IMR-90 (cell line): ENCODE results near the gene HMX1. TPM values are rescaled to one million over a fixed set of nuclear protein-coding genes. Genes with fewer than 3 reads are reported as not detected.

Experiments used
- ATAC-seq: fragments of 200-7000 bp; cut with Tn5 transposase; 2 replicates; pipeline ENCODE4 v1.9.1; 2020; ENCODE audit warnings: low read depth, mild to moderate bottlenecking, moderate library complexity
- BruUV-seq: library from RNA; stranded (reverse); fragments of 400-500 nt; replicated peaks from 2 replicates; lab custom pipeline; 2021; lab: Mats Ljungman, UMichigan
- CTCF ChIA-PET: fragments of 300-600 bp; formaldehyde crosslinking; extraction: SDS; loops from one replicate; lab custom pipeline; 2021; ENCODE audit warnings: antibody characterized with exemption; lab: Yijun Ruan, JAX
- POLR2A ChIA-PET: fragments of 300-600 bp; sonication (Branson Sonifier 250); formaldehyde crosslinking; loops from one replicate; lab custom pipeline; 2022; ENCODE audit warnings: antibody characterized with exemption; ENCODE audit not compliant: unreplicated experiment; lab: Charles Lee
- DNase-seq: peaks from one replicate; pipeline ENCODE4 v3.0.0; 2013
- H2AFZ ChIP-seq: replicated peaks from 2 replicates; pipeline ENCODE3; 2013; ENCODE audit warnings: low read length, mild to moderate bottlenecking; ENCODE audit not compliant: poor library complexity
- H2AK5ac ChIP-seq: 2 replicates; pipeline ENCODE4 v1.6.1; 2013; ENCODE audit warnings: low read depth, low read length, inconsistent platforms
- H2AK9ac ChIP-seq: replicated peaks from 2 replicates; pipeline ENCODE3; 2013; ENCODE audit warnings: mild to moderate bottlenecking, low read depth, low read length, moderate library complexity; ENCODE audit not compliant: poor library complexity
- H2BK120ac ChIP-seq: 2 replicates; pipeline ENCODE4 v1.6.1; 2013; ENCODE audit warnings: low read depth, low read length, inconsistent platforms
- H2BK15ac ChIP-seq: 3 replicates; pipeline ENCODE4 v1.6.1; 2013; ENCODE audit warnings: low read depth, low read length, inconsistent platforms
- H2BK20ac ChIP-seq: 2 replicates; pipeline ENCODE4 v1.6.1; 2013; ENCODE audit warnings: low read depth, mild to moderate bottlenecking, inconsistent platforms, low read length, moderate library complexity
- H2BK5ac ChIP-seq: 2 replicates; pipeline ENCODE4 v1.6.1; 2013; ENCODE audit warnings: mild to moderate bottlenecking, low read depth, low read length, inconsistent platforms; ENCODE audit not compliant: poor library complexity, severe bottlenecking
- H3K14ac ChIP-seq: replicated peaks from 2 replicates; pipeline ENCODE4 v1.6.1; 2013; ENCODE audit warnings: low read depth, low read length, inconsistent platforms
- H3K18ac ChIP-seq: 2 replicates; pipeline ENCODE4 v1.6.1; 2013; ENCODE audit warnings: low read depth, low read length, control low read depth
- H3K23ac ChIP-seq: 2 replicates; pipeline ENCODE4 v1.6.1; 2013; ENCODE audit warnings: low read depth, low read length, inconsistent platforms
- H3K27ac ChIP-seq: 2 replicates; pipeline ENCODE4 v1.5.1; 2013; ENCODE audit warnings: mild to moderate bottlenecking, control low read depth, low read length; ENCODE audit not compliant: insufficient read depth
- H3K27me3 ChIP-seq: 2 replicates; pipeline ENCODE4 v1.6.1; 2013; ENCODE audit warnings: low read length; ENCODE audit not compliant: control insufficient read depth, insufficient read depth
- H3K36me3 ChIP-seq: 2 replicates; pipeline ENCODE4 v1.6.1; 2013; ENCODE audit warnings: low read length, mixed read lengths; ENCODE audit not compliant: control insufficient read depth, insufficient read depth
- H3K4ac ChIP-seq: 2 replicates; pipeline ENCODE4 v1.6.1; 2013; ENCODE audit warnings: low read depth, low read length, inconsistent platforms
- H3K4me1 ChIP-seq: 2 replicates; pipeline ENCODE4 v1.6.1; 2013; ENCODE audit warnings: low read length, mixed read lengths; ENCODE audit not compliant: control insufficient read depth, insufficient read depth
- H3K4me2 ChIP-seq: 2 replicates; pipeline ENCODE4 v1.6.1; 2013; ENCODE audit warnings: low read depth, mild to moderate bottlenecking, control low read depth, low read length, moderate library complexity
- H3K4me3 ChIP-seq: 2 replicates; pipeline ENCODE4 v1.5.1; 2013; ENCODE audit warnings: low read depth, mild to moderate bottlenecking, control low read depth, low read length, moderate library complexity; ENCODE audit not compliant: insufficient read depth
- H3K56ac ChIP-seq: 2 replicates; pipeline ENCODE4 v1.6.1; 2013; ENCODE audit warnings: low read length, inconsistent platforms; ENCODE audit not compliant: insufficient read depth; ENCODE audit errors: extremely low read depth
- H3K79me1 ChIP-seq, 2 experiments: 2 replicates each; pipeline ENCODE4 v1.6.1; 2013; ENCODE audit warnings: low read length in 2 of 2, inconsistent platforms in 1 of 2, low read depth in 1 of 2
- H3K9ac ChIP-seq: 2 replicates; pipeline ENCODE4 v1.6.1; 2013; ENCODE audit warnings: low read depth, low read length, control low read depth
- H3K9me1 ChIP-seq: 2 replicates; pipeline ENCODE4 v1.6.1; 2013; ENCODE audit warnings: low read length, inconsistent platforms; ENCODE audit not compliant: insufficient read depth
- H3K9me3 ChIP-seq: 2 replicates; pipeline ENCODE4 v1.6.1; 2013; ENCODE audit warnings: low read length; ENCODE audit not compliant: control insufficient read depth, insufficient read depth
- H4K20me1 ChIP-seq: 2 replicates; pipeline ENCODE4 v1.6.1; 2013; ENCODE audit warnings: low read length, inconsistent platforms; ENCODE audit not compliant: insufficient read depth
- H4K5ac ChIP-seq: 2 replicates; pipeline ENCODE4 v1.6.1; 2013; ENCODE audit warnings: mild to moderate bottlenecking, low read depth, low read length, control low read depth
- H4K8ac ChIP-seq, 2 experiments: 2 replicates each; pipeline ENCODE4 v1.6.1; 2013; ENCODE audit warnings: low read depth in 2 of 2, low read length in 2 of 2, control low read depth in 1 of 2, inconsistent platforms in 1 of 2
- H4K91ac ChIP-seq: 2 replicates; pipeline ENCODE4 v1.6.1; 2013; ENCODE audit warnings: low read depth, low read length, inconsistent platforms; ENCODE audit not compliant: insufficient read depth
- BHLHE40 ChIP-seq: fragments of 150-350 bp; IDR thresholded peaks from 2 replicates; pipeline ENCODE4 v1.6.1; 2016; ENCODE audit warnings: mild to moderate bottlenecking, low read depth, low read length
- CHD1 ChIP-seq: IDR thresholded peaks from 2 replicates; pipeline ENCODE4 v1.6.1; 2012; ENCODE audit warnings: low read depth, low read length, improper control_type of control experiment
- FOS ChIP-seq: fragments of 150-350 bp; IDR thresholded peaks from 2 replicates; pipeline ENCODE4 v1.6.1; 2016; ENCODE audit warnings: low read depth, low read length
- MAZ ChIP-seq: IDR thresholded peaks from 2 replicates; pipeline ENCODE4 v1.6.1; 2012; ENCODE audit warnings: low read depth, mild to moderate bottlenecking, low read length, improper control_type of control experiment, moderate library complexity, borderline replicate concordance
- NFE2L2 ChIP-seq: fragments of 150-350 bp; IDR thresholded peaks from 2 replicates; pipeline ENCODE4 v1.6.1; 2016; ENCODE audit warnings: low read depth, mild to moderate bottlenecking, low read length
- POLR2A ChIP-seq: IDR thresholded peaks from 2 replicates; pipeline ENCODE4 v1.6.1; 2012; ENCODE audit warnings: mild to moderate bottlenecking, low read depth, low read length
- RAD21 ChIP-seq: IDR thresholded peaks from 2 replicates; pipeline ENCODE4 v1.6.1; 2012; ENCODE audit warnings: low read length, improper control_type of control experiment
- WGBS, 2 experiments: methylation state at CpG; one replicate each; pipeline versions ENCODE4 v1.1.5 to v1.1.7; 2013; ENCODE audit warnings: missing lambda C conversion rate in 2 of 2; ENCODE audit not compliant: insufficient read length in 1 of 2; ENCODE audit errors: extremely low coverage in 2 of 2; 5-methylcytosine and 5-hydroxymethylcytosine counted together
- dilution Hi-C: fragments of 300-500 bp; cut with HindIII; formaldehyde crosslinking; loops from one replicate; pipeline ENCODE4 v1.14.3; 2018; ENCODE audit warnings: low sequenced_read_pairs; ENCODE audit not compliant: unreplicated experiment
- in situ Hi-C: fragments of 300-500 bp; cut with MboI; formaldehyde crosslinking; loops from 3 replicates; pipeline ENCODE4 v1.14.3; 2019; ENCODE audit warnings: low sequenced_read_pairs, inconsistent platforms, mixed read lengths
- intact Hi-C: fragments of 100-400 bp; cut with micrococcal nuclease; formaldehyde crosslinking; loops from 2 replicates; pipeline ENCODE4 v1.10.0; 2022
- polyA plus RNA-seq, 3 experiments: library from polyadenylated mRNA; depleted of rRNA; stranded (reverse); fragments of >200 nt; gene quantifications; 2 replicates each; pipeline ENCODE4 v1.2.3, GENCODE V29; 2012; ENCODE audit warnings: low replicate concordance in 1 of 3
- total RNA-seq: library from RNA; depleted of rRNA; stranded (reverse); fragments of >200 nt; gene quantifications from 2 replicates; pipeline ENCODE4 v1.2.3, GENCODE V29; 2012

Gene HMX1
- total and polyA plus RNA-seq, 2 of the 4 experiments (the other 2 are of a cell fraction) = not detected

- TF ChIP-seq RAD21 = no peak
Measured at GRCh38 chr4:8820178-8821102, 51.2 kb downstream of the HMX1 start (continued).

GRCh38 chr4:8819473-8820177 is 52.0 kb downstream of the HMX1 start:
- no peaks in the 10 kb centered on the region for H3K36me3 ChIP-seq
- no peak overlapping the region for H2BK20ac ChIP-seq
- no peak overlapping the region for H4K91ac ChIP-seq
- H2AFZ ChIP-seq = no peak overlapping the region
- no peak overlapping the region for H3K27ac ChIP-seq
- no peaks in the 10 kb centered on the region for H3K9me1 ChIP-seq
- no peak overlapping the region for H2BK120ac ChIP-seq
- H3K18ac ChIP-seq = no peak overlapping the region
- no TSS peak for BruUV-seq
- no peaks in the 10 kb centered on the region for H3K27me3 ChIP-seq
- H4K20me1 ChIP-seq = no peaks in the 10 kb centered on the region
- no peak overlapping the region for H2AK9ac ChIP-seq
- no peak overlapping the region for H3K9ac ChIP-seq
- intact Hi-C loops = no loop called here
- 67% methylated on average over 5 of the region's 19 CpGs; no CpG with 5 or more reads in 1 of the 2 experiments for WGBS, 2 experiments
- H2BK15ac ChIP-seq = no peak overlapping the region
- H3K23ac ChIP-seq = no peak overlapping the region
- no peak overlapping the region for H3K4me3 ChIP-seq
- no peak overlapping the region for H3K56ac ChIP-seq
- ChIA-PET POLR2A (no interaction called here), CTCF (no interaction called here)
- no peak overlapping the region for H2BK5ac ChIP-seq
- dilution Hi-C loops = no loop called here
- in situ Hi-C loops = no loop called here
- no peak for DNase-seq
- no peak overlapping the region for H3K4me2 ChIP-seq
- H3K4me1 ChIP-seq = no peaks in the 10 kb centered on the region
- no peak overlapping the region for H4K5ac ChIP-seq
- ATAC-seq = no peak
- TF ChIP-seq POLR2A (no peak), FOS (no peak), MAZ (no peak), CHD1 (no peak), NFE2L2 (no peak), BHLHE40 (no peak)
- peaks cover 5% of the 10 kb centered on the region; the same call in 1 of the 2 replicates for H3K9me3 ChIP-seq
- H3K4ac ChIP-seq = no peak overlapping the region
- no peak overlapping the region for H2AK5ac ChIP-seq
- H4K8ac ChIP-seq = no peak overlapping the region
- no peaks in the 10 kb centered on the region for H3K79me1 ChIP-seq
- no peak overlapping the region for H3K14ac ChIP-seq
